Stimulated activated CD4-positive, alpha-beta T cell treated with anti-CD3 and anti-CD28 coated beads, Interleukin-4, amount 100 ng/mL, for 1 hour (primary cell): ENCODE measurements around the gene PRKN.

Experiments
- DNase-seq: peaks from one replicate; pipeline ENCODE4 v3.0.0-alpha.2; 2020

The PRKN gene

DNA sequence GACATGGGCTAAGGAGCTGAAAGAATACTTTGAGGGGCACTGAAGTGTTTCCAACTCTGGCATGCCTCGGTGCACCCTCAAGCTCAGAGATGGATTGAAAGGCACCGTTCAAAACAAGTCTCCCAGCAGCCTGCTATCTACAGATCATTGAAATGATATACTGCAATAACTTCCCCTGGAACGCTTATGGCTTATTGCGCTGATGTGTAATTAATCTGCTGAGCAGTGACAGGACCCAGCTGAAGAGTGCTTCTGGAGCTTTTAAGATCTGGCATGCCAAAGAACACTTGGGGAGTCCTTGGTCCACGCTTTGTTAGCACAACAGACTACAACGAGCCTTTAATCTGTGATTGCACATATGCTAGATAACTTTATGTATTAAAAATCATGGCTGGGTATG, 708.2 kb downstream of the PRKN start:
- DNase-seq: no peak

DNA sequence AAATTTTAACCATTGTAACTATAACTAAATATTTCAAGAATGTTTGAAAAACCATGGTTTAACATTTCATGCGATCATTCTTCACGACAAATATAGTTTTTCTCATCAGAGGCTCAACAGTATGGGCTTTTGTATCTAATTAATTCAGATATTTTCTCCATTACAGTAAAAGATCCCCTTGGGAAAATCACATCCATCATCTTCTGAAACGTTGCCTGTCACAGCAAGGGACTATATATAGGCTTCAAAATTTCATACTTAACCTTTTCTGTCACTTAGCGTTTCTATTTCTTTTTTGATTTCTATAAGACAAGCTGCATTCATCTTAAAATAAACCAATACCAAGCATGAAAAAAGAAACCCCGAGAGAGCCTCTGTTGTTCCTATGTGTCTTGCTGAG, 710.0 kb downstream of the PRKN start:
- DNase-seq: no peak

DNA sequence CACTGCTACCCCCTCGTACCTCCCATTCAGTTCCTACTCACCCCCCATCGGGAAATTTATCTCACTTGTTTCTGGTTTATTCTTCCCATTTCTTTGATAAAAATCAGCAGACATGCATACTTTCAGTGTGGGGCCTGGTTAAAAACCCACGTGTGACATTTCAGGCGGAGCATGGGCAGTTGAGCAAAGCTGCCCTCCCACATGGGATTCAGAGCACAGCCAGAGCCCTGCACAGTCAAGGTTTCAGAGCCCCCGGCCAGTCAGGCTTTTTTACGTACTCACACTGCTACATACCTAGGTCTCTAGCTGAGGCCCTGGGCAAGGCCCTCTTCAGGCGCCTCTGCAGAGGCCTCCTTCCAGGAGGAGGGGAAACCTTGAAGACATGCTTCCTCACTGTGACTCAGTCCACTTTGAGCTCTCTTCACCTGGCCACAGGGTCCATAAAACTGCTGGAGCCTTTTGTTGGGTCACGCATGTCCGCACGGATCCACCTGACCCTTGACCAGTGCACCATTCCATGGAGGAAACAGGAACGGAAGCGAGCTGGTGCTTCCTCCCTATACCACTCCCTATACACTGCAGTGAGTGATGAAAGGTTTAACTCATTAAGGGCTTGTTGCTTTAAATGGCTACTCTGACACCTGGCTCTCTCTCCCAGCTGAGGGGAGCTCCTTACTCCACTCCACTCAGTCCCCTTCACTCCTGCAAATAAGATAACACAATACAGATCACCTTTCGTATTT, 713.3 kb downstream of the PRKN start:
- DNase-seq: no peak

DNA sequence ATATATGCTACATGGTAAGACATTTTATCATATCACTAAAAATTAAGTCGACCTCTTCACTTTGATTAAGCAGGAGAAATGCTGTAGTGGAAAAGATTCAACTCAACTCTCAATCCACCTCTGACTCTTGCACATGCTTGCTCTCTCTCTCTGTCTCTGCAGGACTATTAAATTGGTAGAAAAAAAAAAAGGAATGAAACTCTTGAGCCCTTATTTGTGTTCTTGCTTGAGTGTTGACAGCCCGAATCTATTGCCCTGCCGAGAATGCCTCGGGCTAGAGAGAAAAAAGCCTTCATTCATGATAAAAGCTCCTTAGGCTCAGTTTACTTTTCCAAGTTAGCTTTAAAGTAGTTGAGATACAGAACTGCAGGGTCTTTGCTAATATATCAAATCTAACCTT, 722.2 kb downstream of the PRKN start:
- DNase-seq: no peak

DNA sequence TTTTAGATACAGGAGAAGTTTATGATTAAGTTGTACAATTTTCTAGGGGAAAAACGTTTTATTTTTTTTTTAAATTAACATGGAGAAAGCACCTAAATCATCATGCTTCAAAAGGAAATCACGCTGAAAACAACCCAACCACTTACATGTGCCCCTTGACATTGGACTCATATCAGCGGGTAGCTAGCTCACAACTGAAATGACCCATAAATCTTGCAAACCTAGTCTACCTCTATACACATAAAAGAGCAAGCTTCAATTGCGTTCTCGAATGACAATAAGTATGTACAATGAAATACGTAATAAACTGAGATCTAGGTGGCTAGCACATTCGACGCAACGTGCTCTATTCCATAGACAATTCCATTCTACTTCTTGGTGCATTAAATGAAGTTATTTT, 730.8 kb downstream of the PRKN start:
- no peak for DNase-seq

DNA sequence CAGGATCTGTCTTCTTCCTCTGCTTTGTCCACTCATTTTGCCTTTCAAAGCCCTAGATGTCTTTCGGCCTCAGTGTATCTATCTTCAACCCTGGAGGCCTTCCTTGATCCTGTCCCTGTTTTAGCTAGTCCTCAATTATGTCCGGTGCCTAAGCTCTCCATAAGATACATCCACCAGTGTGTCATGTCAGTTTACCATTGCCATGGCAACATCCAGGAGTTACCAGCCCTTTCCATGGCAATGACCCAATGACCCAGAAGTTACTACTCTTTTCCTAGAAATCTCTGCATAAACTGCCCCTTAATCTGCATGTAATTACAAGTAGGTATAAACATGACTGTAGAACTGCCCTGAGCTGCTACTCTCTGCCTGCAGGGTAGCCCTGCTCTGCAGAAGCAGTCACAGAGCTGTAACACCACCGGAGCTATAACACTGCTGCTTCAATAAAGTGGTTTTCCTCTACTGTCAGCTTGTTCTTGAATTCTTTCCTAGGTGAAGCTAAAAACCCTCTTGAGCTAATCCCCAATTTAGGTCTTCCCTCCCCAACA, 741.6 kb downstream of the PRKN start:
- DNase-seq: no peak

DNA sequence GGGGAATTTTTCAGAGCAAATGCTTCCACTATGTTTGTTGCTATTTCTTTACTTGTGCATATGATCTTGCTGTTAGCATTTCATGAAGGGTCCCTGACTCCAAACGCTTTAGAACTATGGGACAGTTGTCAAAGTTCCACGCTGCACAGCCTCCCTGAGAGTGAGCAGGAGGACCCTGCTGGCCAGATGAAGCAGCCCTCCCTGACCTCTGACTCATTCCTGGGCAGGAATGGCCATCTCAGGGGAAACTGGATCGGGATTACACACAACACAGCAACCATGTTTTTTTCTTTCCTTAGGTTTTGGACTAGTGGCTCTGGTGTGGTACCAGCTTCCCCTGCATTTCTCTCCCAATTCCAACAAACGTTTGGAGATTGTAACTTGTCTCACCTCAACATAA, 742.9 kb downstream of the PRKN start:
- DNase-seq: no peak

DNA sequence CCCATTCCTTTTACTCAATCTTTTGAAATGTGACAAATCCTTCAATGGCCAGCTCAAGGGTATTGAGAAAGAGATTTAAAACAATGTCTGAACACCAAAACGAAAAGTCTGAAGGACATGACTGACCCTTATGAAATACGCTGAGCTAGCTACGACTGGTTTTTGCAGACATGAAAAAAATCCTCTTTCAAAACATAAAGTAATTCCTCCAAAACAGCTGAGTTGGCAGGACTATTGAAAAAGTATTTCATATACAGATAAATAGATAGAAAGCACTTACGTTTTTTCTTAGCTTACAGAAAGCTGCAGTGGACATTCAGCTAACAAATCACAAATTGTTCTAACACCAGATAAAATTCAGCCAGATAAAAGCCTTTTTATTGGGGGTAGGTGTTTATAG, 751.0 kb downstream of the PRKN start:
- DNase-seq: no peak

DNA sequence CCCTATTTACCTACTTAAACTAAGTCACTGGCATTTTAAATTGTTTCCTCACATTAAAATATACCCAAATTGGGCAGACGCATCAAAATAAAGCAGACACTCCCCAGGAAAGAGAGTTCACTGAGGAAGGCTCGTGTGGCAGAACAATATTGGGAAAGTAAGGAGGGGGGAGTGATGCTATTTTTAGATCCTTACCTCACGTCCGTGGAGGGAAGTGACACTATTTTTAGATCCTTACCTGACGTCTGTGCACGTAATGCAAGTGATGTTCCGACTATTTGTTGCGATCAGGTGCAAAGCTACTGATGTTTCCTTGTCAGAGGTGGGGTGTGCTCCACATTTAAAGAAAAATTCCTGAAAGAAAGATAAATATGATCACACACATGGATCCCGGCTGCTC, 754.5 kb downstream of the PRKN start:
- DNase-seq: no peak

DNA sequence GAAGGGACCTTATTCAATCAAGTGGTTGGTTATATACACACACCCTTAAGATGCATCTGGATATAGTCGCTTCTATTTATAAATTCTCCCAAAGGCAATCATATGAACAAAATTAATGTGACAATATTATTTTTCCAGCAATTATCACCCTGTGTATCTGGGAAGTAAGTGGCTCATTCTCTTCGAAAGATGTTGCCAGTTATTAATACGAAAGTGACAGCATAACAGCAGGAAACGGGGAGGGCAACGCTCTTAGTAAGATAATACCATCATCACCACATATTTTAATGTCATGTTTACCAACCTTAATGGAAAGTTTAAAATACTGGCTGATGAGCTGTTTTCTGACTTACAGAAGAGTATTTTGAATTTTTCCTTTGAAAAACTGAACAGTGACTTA, 756.5 kb downstream of the PRKN start:
- no peak for DNase-seq

DNA sequence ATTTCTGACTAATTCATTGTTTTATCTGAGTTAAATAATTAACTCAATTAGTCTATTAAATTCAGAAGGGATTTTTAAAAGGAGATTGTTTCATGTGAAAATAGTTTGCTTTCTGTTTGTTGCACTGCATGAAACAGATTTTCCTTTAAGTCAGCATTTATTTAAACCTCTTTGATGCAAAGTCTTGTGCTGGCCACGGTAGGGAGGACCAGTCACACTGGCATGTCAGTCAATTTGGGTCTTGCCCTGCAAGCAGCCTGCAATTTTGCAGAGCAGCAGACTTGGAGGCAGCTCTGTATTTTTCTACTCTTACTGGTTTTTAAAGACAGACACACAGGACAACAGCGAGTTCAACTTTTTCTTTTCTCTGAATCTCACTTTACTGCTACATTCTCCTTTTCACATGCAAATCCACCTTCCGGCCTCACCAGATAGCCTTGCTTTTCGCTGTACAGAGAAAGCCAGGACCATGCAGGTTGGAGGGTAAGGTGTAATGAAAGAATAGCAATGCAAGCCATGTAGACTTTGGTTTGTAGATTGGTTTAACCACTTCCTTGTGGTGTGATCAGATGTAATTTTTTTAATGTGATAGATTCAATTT, 763.8 kb downstream of the PRKN start:
- no peak for DNase-seq

DNA sequence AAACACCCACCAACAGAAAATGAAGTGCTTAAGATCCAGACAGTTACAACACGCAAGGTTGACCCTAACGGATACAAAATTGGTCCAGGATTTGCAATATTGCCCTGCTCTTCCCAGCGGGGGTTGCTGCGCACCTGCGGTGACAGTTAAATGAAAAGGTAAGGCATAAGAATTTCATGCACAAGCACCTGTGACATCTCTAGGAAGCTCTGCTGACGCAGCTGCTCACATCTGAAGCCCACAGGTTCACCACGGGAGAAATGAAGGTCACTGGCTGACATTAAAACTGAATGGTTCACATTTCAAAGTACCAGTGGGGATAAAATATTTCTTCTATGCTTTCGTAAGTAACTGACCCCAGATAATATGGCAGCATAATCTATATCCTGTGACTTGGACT, 764.4 kb downstream of the PRKN start:
- DNase-seq: no peak

DNA sequence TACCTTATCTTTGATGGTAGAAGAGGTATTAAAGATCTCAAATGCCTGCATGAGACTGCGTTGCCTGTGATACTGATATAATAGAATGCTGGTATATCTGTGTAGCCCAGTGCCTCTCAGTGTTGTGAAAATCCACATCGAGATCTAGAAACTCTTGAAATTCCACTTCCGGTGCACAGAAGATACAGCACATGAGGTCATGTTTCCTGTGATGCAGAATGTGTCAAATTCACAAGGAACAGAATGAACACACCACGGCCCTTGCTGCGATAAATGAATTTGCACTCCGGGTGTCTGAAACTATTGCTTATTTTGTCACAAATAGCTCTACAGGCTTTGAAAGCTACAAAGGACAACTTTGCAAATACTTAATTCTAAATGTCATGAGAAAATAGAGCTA, 765.8 kb downstream of the PRKN start:
- DNase-seq: no peak

DNA sequence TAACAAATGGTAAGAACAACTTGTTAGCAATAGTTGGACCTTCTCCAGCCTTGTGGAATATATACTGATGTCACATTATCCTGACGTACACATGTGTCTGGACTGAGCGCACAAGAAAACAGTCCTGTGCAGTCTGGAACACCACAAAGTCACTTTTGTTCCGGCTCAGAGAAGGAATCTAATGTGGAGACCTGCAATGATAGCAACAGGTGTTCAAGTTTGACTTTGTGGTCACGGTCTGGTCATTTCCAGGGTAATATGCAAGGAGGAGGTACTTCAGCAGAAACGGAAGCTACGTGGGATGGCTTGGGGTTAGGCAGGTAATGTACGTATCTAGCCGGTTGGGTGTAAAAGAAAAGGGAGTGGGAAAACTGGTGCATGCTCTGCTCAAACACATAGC, 766.5 kb downstream of the PRKN start:
- no peak for DNase-seq

DNA sequence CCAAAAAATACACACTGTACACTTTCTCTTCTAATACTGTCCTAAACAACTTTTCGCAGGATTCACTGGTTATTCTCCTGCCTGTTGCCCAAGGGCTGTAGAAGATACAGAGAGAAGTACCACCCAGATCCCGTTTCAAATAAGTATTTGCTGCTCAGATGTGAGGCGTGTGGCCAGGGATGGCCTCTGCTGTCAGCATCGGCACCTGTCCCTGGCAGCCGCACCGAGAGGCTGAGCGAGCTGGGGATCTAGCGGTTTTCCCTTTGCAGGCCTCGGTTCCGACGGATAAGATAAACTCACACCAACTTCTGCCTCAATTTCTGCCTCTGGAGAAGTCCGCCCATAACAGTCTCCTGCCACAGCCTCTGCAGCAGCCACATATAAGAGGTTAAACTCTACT, 768.5 kb downstream of the PRKN start:
- DNase-seq: no peak

DNA sequence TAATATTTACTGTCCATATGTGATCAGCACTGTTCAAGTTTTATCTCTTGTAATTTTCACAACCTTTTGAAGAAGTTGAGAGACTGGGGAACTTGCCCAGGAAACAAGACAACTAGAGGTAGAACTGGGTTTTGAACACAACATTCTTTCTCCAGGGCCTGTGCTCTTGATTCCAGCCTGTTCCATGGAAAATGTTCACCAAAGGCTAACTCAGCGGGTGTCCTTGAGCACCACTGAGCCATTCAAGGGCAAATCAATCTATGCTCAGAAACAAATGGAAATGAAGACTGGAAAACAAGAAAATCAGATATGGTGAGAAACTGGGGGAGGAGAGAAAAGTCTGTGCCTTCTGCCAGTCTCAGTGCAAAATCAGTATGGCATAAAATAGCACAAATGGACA, 771.5 kb downstream of the PRKN start:
- DNase-seq: no peak

DNA sequence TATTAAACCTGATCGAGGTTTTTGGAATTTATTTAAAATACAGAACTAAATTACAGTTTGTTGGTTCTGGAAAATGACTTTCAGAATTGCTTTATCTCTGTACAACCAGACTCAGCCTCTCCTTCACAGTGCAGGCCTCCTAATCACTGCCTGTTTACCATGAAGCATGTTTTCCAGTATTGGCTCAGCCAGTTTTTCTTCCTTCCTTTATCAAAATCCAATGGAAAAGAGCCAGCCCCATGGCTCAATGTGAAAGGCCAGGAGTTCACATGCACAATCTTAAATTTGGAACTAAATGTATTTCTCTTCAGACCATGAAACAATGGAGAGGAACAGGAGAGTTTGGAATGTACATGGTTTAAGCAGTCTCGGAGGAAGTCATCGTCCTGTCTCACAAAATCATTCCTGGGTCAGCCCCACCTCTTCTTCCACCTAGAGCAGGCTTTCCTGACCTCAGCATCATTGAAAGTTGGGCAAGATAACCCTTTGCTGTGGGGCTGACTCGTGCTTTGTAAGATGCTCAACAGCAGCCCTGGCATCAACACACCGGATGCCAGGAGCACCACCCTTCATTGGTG, 772.8 kb downstream of the PRKN start:
- DNase-seq: no peak

DNA sequence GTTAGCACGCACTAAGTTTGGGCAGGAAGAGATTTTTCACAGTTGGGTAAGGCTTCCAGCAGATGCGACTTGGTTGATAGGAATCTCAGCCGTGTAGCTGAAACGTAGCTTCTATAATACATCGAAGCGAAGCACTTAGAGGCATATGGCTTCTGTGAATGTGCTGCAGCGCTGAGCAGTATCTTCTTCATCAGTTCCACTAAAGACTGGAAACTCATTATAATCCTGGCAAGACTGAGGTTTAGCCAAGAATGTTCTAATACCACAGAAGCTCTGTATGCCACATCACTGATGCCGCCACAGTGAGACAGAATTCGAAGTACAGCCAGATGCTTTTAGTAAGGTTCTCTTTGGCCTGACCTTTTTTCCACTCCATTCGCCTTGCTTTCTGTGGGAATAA, 773.5 kb downstream of the PRKN start:
- DNase-seq: no peak

DNA sequence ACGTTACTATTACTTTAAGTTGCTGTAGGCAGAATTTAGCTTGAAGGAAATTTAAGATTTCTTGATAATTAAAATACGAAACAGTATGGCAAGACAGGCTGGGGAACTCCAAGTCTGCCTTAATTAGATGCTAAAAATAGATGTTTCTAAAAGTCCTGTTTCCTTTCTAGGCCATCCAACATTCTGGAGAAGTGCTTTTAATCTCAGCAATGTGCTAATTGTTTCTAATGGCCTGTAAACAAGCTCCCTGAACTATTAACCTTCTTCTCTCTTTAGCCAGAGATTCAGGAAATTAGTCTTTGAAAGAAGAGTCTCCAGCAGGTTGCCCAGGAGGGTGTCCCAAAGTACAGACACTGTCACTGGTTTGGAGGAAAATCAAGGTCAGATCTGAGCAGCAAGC, 776.4 kb downstream of the PRKN start:
- no peak for DNase-seq

DNA sequence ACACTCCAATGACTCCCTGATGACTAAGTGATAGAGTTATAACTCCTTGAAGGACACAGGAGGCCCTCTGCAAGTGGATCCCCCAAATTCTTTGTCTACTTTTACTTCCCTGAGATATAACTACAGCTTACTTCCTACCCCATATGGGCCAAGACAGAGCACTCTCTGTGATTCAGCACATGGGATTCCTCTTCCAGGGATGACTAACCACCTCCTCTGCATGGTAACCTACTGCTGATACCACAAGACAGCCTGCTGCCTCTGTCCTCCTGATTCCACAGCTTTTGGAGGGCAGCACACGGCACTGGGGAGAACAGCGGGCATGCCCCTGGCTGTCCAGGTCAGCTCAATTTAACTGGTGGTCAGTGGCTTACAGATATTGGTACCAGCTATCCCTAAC, 778.0 kb downstream of the PRKN start:
- no peak for DNase-seq

DNA sequence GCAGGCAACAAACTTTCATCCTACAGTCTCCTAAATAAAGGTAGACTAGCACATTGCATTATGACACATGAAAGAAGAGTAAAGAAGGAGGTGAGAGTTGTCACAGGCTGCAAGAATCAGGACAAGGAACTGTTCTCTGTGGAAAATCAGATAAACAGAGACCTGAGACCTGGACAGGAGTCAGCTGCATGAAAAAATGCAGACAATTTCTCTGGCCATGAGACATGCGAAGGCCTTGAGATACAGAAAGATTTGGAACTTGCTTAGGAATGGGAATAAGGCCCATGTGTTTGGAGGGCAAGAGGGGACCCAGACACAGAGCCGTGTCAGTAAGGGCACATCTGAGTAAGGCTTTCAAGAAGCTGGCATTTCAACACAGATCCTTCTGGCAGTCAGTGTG, 779.1 kb downstream of the PRKN start:
- DNase-seq: no peak

DNA sequence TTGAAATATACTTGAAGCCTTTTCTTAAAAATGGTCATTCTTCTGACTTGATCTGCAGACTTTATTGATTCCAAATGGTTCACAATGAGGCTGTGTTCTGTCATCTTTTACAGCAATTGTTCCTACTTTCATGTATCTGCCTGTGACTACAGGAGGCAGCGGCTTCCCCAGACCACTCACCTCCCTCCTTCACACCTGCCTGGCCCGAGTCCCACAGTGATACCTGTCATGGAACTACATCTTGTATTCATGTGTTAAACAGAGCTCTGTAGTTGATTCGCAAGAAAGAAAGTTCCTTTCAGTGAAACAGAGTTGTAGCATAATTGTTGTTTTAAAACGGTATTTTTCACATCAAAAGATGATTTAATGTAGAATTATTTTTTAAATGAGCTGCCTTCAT, 780.2 kb downstream of the PRKN start:
- DNase-seq: no peak

DNA sequence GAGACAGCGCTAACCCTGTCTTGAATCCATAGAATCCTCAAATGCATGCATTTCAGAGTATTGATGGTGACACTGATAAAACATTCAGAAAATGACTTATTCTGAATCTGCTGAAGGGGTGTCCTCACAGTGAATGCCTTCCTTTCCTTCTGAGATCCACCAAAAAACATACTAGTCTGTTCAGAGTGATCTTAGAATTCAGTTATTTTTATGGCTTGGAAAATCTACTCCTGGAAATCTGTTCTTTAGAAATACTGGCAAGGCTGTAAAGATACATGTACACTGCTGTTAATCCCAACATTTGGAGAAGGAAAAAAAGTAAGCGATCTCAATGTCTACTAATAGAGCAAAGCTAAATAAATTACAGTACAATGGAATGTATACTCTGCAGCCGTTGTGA, 781.1 kb downstream of the PRKN start:
- no peak for DNase-seq

DNA sequence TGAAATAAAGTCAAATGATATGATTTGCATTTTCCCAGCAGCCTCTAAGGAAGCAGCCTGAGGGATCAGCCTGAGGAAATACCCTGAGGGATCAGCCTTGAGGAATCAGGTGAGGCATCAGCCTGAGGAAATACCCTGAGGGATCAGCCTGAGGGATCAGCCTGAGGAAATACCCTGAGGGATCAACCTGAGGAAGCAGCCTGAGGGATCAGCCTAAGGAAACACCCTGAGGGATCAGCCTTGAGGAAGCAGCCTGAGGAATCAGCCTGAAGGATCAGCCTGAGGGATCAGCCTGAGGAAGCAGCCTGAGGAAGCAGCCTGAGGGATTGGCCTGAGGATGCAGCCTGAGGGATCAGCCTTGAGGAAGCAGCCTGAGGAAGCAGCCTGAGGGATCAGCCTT, 784.0 kb downstream of the PRKN start:
- no peak for DNase-seq

DNA sequence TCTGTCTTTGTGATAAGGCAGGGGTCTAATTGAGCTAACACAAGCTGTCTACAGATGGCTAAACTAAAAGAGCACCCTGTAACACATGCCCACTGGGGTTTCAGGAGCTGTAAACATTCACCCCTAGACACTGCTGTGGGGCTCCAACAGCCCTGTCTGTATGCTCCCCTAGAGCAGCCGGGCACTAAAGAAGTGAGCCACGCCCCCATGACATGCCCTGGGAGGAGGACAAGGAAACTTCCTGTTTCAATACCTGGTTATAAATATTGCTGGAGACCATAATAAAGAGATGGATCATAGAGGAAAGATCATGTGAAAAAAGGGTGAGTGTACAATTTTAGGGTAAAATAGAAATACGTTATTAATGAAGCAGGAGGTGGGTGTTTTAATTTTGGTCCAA, 786.0 kb downstream of the PRKN start:
- no peak for DNase-seq
